K562 (cell line): ENCODE measurements around the gene FBXW8. TPM values are rescaled to one million over a fixed set of nuclear protein-coding genes. Genes with fewer than 3 reads are reported as not detected.

Experiments
- ATAC-seq: fragments of 200-7000 bp; cut with Tn5 transposase; 3 replicates; pipeline ENCODE4 v1.9.1; 2020; ENCODE audit warnings: moderate library complexity
- BruUV-seq: library from RNA; stranded (reverse); fragments of 400-500 nt; replicated peaks from 2 replicates; lab custom pipeline; 2021; lab: Mats Ljungman, UMichigan
- CTCF ChIA-PET: fragments of 300-600 bp; formaldehyde crosslinking; extraction: SDS; loops from one replicate; lab custom pipeline; 2021; ENCODE audit warnings: low intra/inter-chr PET ratio; lab: Yijun Ruan, JAX
- POLR2A ChIA-PET: fragments of 300-600, 350-650 bp; sonication (Branson Sonifier 250); formaldehyde crosslinking; extraction: SDS; loops from one replicate; lab custom pipeline; 2021; ENCODE audit warnings: antibody characterized with exemption, inconsistent platforms; lab: Yijun Ruan, JAX
- DNase-seq, 4 experiments: peaks; one replicate each; pipeline versions ENCODE4 v3.0.0 to v3.0.0-alpha.2; 2011 to 2018; ENCODE audit warnings: low spot score in 3 of 4, mixed read lengths in 3 of 4; ENCODE audit errors: extremely low read depth in 1 of 4
- FAIRE-seq: peaks from 2 replicates; lab custom pipeline; 2011; peaks lifted over from hg19 to GRCh38; lab: Jason Lieb, UNC
- H2AFZ ChIP-seq: 2 replicates; pipeline ENCODE4 v1.6.0; 2011; ENCODE audit warnings: low read depth, low read length, control low read depth, inconsistent platforms
- H3K27ac ChIP-seq: fragments of 200-600 bp; 3 replicates; pipeline ENCODE4 v1.8.0; 2011; ENCODE audit warnings: low read depth, mild to moderate bottlenecking, control low read depth, inconsistent platforms, low read length, moderate library complexity, mixed read lengths; ENCODE audit errors: extremely low read depth
- H3K27me3 ChIP-seq, 2 experiments: fragments of 300-600 bp in 1 of 2; 2 replicates in 1 of 2; 3 replicates in 1 of 2; pipeline versions ENCODE4 v1.6.0 to v1.8.0; 2011; ENCODE audit warnings: inconsistent platforms in 2 of 2, low read length in 2 of 2, mild to moderate bottlenecking in 1 of 2, mixed read lengths in 1 of 2, moderate library complexity in 1 of 2; ENCODE audit not compliant: control insufficient read depth in 2 of 2, insufficient read depth in 2 of 2
- H3K36me3 ChIP-seq: fragments of 300-600 bp; 3 replicates; pipeline ENCODE4 v1.8.0; 2011; ENCODE audit warnings: mild to moderate bottlenecking, low read length, inconsistent platforms; ENCODE audit not compliant: control insufficient read depth, insufficient read depth
- H3K4me1 ChIP-seq, 2 experiments: fragments of 200-600 bp in 1 of 2; replicated peaks in 1 of 2; 2 replicates in 1 of 2; 3 replicates in 1 of 2; pipeline versions ENCODE4 v1.5.1 to v1.8.0; 2011; ENCODE audit warnings: inconsistent platforms in 2 of 2, low read length in 2 of 2, mild to moderate bottlenecking in 1 of 2, mixed read lengths in 1 of 2, moderate library complexity in 1 of 2; ENCODE audit not compliant: control insufficient read depth in 2 of 2, insufficient read depth in 2 of 2
- H3K4me2 ChIP-seq: 2 replicates; pipeline ENCODE4 v1.6.1; 2011; ENCODE audit warnings: low read length, control low read depth, inconsistent platforms, mixed read lengths; ENCODE audit not compliant: insufficient read depth
- H3K4me3 ChIP-seq: fragments of 200-600 bp; sonication (generic), shearing (Covaris generic); 2 replicates; pipeline ENCODE4 v1.5.1; 2016; ENCODE audit warnings: control low read depth, inconsistent platforms
- H3K79me2 ChIP-seq: fragments of 200-600 bp; 3 replicates; pipeline ENCODE4 v1.8.0; 2011; ENCODE audit warnings: low read length, inconsistent platforms; ENCODE audit not compliant: control insufficient read depth, insufficient read depth
- H3K9ac ChIP-seq, 2 experiments: 2 replicates each; pipeline versions ENCODE4 v1.6.0 to v1.6.1; 2011; ENCODE audit warnings: low read depth in 2 of 2, low read length in 2 of 2, control low read depth in 1 of 2, inconsistent platforms in 1 of 2, mild to moderate bottlenecking in 1 of 2, mixed read lengths in 1 of 2; ENCODE audit not compliant: insufficient read depth in 1 of 2
- H3K9me1 ChIP-seq: one replicate; pipeline ENCODE4 v1.6.0; 2011; ENCODE audit warnings: inconsistent platforms, mild to moderate bottlenecking, low read length, moderate library complexity; ENCODE audit not compliant: control insufficient read depth, insufficient read depth
- H3K9me3 ChIP-seq: replicated peaks from 2 replicates; pipeline ENCODE4 v1.5.1; 2011; ENCODE audit warnings: low read depth, low read length, inconsistent platforms; ENCODE audit not compliant: control insufficient read depth, insufficient read depth
- H4K20me1 ChIP-seq: replicated peaks from 2 replicates; pipeline ENCODE4 v1.6.1; 2011; ENCODE audit warnings: low read length, inconsistent platforms, mixed read lengths; ENCODE audit not compliant: control insufficient read depth, insufficient read depth
- CBFA2T3 ChIP-seq: fragments of 450-650 bp; IDR thresholded peaks from 2 replicates; pipeline ENCODE4 v1.6.1; 2017
- GABPB1 ChIP-seq: sonication (generic); formaldehyde crosslinking; IDR thresholded peaks from 2 replicates; pipeline ENCODE4 v1.8.0; 2022; ENCODE audit warnings: mild to moderate bottlenecking, missing genetic modification reagents
- HMBOX1 ChIP-seq: sonication (generic); IDR thresholded peaks from 2 replicates; pipeline ENCODE4 v1.6.1; 2016
- KDM5B ChIP-seq: fragments of 200-600 bp; sonication (generic); IDR thresholded peaks from 2 replicates; pipeline ENCODE4 v1.6.1; 2012; ENCODE audit warnings: low read depth, mild to moderate bottlenecking, moderate library complexity, low read length, control low read depth, inconsistent platforms; ENCODE audit not compliant: insufficient replicate concordance
- NFIC ChIP-seq: fragments of 450-650 bp; IDR thresholded peaks from 2 replicates; pipeline ENCODE4 v1.6.1; 2017; ENCODE audit warnings: mild to moderate bottlenecking, inconsistent platforms
- NFIX ChIP-seq: fragments of 250-450 bp; sonication (Bioruptor Pico); IDR thresholded peaks from 2 replicates; pipeline ENCODE4 v1.4.0; 2020; ENCODE audit warnings: low read depth, mild to moderate bottlenecking, moderate library complexity
- RAD21 ChIP-seq, 2 experiments: fragments of 250-450 bp in 1 of 2; fragments of 450-650 bp in 1 of 2; sonication (Bioruptor Pico) in 1 of 2; formaldehyde crosslinking in 1 of 2; IDR thresholded peaks in 1 of 2; conservative IDR thresholded peaks in 1 of 2; 2 replicates each; pipeline versions ENCODE4 v1.4.0 to v1.8.0; 2020 to 2022; ENCODE audit warnings: mild to moderate bottlenecking in 2 of 2, moderate library complexity in 1 of 2
- SFPQ ChIP-seq: fragments of 200-400 bp; formaldehyde crosslinking; IDR thresholded peaks from 2 replicates; pipeline ENCODE4 v1.6.1; 2017; ENCODE audit warnings: mild to moderate bottlenecking, low read depth, low read length, moderate library complexity
- TFAM ChIP-seq: fragments of 250-450 bp; sonication (Bioruptor Pico); conservative IDR thresholded peaks from 2 replicates; pipeline ENCODE4 v1.5.0; 2021; ENCODE audit warnings: mild to moderate bottlenecking, moderate library complexity
- ZKSCAN1 ChIP-seq: fragments of 150-350 bp; IDR thresholded peaks from 2 replicates; pipeline ENCODE4 v1.6.1; 2016; ENCODE audit warnings: low read depth, low read length
- ZNF184 ChIP-seq: sonication (generic); formaldehyde crosslinking; IDR thresholded peaks from 2 replicates; pipeline ENCODE4 v1.5.0; 2020; ENCODE audit warnings: missing genetic modification reagents
- WGBS: fragments of 100-300 bp; shearing (Covaris generic); methylation state at CpG from one replicate; pipeline ENCODE4 v1.1.6; 2016; ENCODE audit warnings: low coverage, mixed read lengths; ENCODE audit not compliant: insufficient coverage; ENCODE audit errors: missing lambda C conversion rate; 5-methylcytosine and 5-hydroxymethylcytosine counted together
- in situ Hi-C: fragments of 300-500 bp; cut with MboI; formaldehyde crosslinking; loops from 4 replicates; pipeline ENCODE4 v1.15.0; 2018; ENCODE audit warnings: inconsistent platforms, mixed read lengths
- intact Hi-C: fragments of 100-400 bp; cut with micrococcal nuclease; formaldehyde crosslinking; loops from 2 replicates; pipeline ENCODE4 v1.14.2; 2022
- polyA plus RNA-seq, 8 experiments: library from polyadenylated mRNA; depleted of rRNA in 4 of 8; stranded (reverse) in 5 of 8; unstranded in 3 of 8; fragments of >200 nt; fragmentation: Nextera tagmentation in 2 of 8; fragmentation: Illumina TruSeq in 1 of 8; extraction: Ambion mirVana in 2 of 8; extraction: Trizol in 1 of 8; gene quantifications; 2 replicates each; pipeline versions ENCODE4 v1.2.1 to v1.2.3, GENCODE V29; 2011 to 2014; ENCODE audit warnings: inconsistent platforms in 1 of 8, missing spikeins in 1 of 8
- total RNA-seq, 7 experiments: library from RNA; depleted of rRNA in 6 of 7; stranded (reverse); fragments of >200 nt in 6 of 7; fragmentation: Illumina TruSeq in 2 of 7; extraction: Trizol in 2 of 7; gene quantifications; 2 replicates each; pipeline versions ENCODE4 v1.2.1 to v1.2.3, GENCODE V29; 2011 to 2021; ENCODE audit warnings: low replicate concordance in 1 of 7

Gene FBXW8
- total and polyA plus RNA-seq, 9 of the 15 experiments (the other 6 are each of a cell fraction or from before 2014, with no cell fraction given) = 0.58 to 8.3 (median 4.4) TPM

- no peak for FAIRE-seq
- TF ChIP-seq KDM5B = no peak
- TF ChIP-seq, all 486 proteins: peak for 0
- H3K79me2 ChIP-seq = no peaks in the 10 kb centered on the region
- CTCF ChIA-PET = no interaction called here
- peaks cover 8% of the 10 kb centered on the region; the same call in 2 of the 3 replicates for H3K36me3 ChIP-seq
- H3K4me3 ChIP-seq = no peak overlapping the region
- H3K4me1 ChIP-seq = 0 out of 5 replicates have a peak, but pooled peaks cover 0 to 3% of the 10 kb centered on the region in 2 experiments
- H2AFZ ChIP-seq = no peak overlapping the region
- H4K20me1 ChIP-seq = no peaks in the 10 kb centered on the region
- no TSS peak for BruUV-seq
- H3K4me2 ChIP-seq = no peak overlapping the region
- in situ Hi-C loops = no loop called here
- H3K9me1 ChIP-seq = no peaks in the 10 kb centered on the region
- POLR2A ChIA-PET = interaction anchor here (1.3 kb wide), 1 partner anchor 13 kb away, joined by 3 read pairs; no protein-coding TSS in a partner anchor
- H3K9ac ChIP-seq = no peak overlapping the region
- 84% methylated on average over 5 of the region's 5 CpGs for WGBS
- no peaks in the 10 kb centered on the region for H3K27me3 ChIP-seq
- no peaks in the 10 kb centered on the region; the same call in 1 of the 2 replicates for H3K9me3 ChIP-seq
- no peak for DNase-seq
- ATAC-seq = no peak
- H3K27ac ChIP-seq = no peak overlapping the region
- intact Hi-C loops = no loop called here
Observed at GRCh38 chr12:116941188-116941587, 30.4 kb downstream of the FBXW8 start.

GRCh38 chr12:116943419-116944372 lies 32.9 kb downstream of the FBXW8 start:
- Histone ChIP-seq H3K9me3 (no peaks in the 10 kb centered on the region; the same call in 1 of the 2 replicates), H3K9ac (no peak overlapping the region), H3K4me1 (0 out of 5 replicates have a peak, but pooled peaks cover 0 to 3% of the 10 kb centered on the region in 2 experiments), H3K79me2 (no peaks in the 10 kb centered on the region), H3K9me1 (no peaks in the 10 kb centered on the region), H3K4me2 (no peak overlapping the region), H2AFZ (no peak overlapping the region), H3K36me3 (peaks cover 14% of the 10 kb centered on the region; the same call in 2 of the 3 replicates), H4K20me1 (no peaks in the 10 kb centered on the region), H3K27me3 (no peaks in the 10 kb centered on the region), H3K27ac (no peak overlapping the region), H3K4me3 (no peak overlapping the region)
- ChIA-PET POLR2A (no interaction called here), CTCF (no interaction called here)
- no peak for ATAC-seq
- 61% methylated on average over 6 of the region's 6 CpGs for WGBS
- peak in 1 of 4 experiments; percentile 51 for DNase-seq
- intact Hi-C loops (no loop called here), in situ Hi-C loops (no loop called here)
- no TSS peak for BruUV-seq
- FAIRE-seq = peak; percentile 37
- TF ChIP-seq ZKSCAN1 (no peak), HMBOX1 (no peak), CBFA2T3 (0 out of 2 replicates have a peak, but pooled peaks have one; percentile 6), NFIX (CRISPR knock-in tag) (peak; percentile 88), ZNF184 (CRISPR knock-in tag) (no peak), NFIC (peak; percentile 97), TFAM (CRISPR knock-in tag) (no peak), SFPQ (no peak), GABPB1 (no peak), RAD21 (CRISPR knock-in tag; conservative IDR thresholded peaks at IDR 0.05 in 1 of 2, IDR thresholded peaks at IDR 0.05 in 1 of 2) (no peak)
